Thoracic aorta (tissue), 2 donors: Measurements from ENCODE around the gene SOX6. TPM values are rescaled to one million over a fixed set of nuclear protein-coding genes. Genes with fewer than 3 reads are reported as not detected.

Experiments
- ATAC-seq: fragments of 150-250 bp; one replicate; pipeline ENCODE4 v1.8.0; 2017; ENCODE audit warnings: low read depth; ENCODE audit not compliant: insufficient number of reproducible peaks, low FRiP score
- DNase-seq: peaks from one replicate; pipeline ENCODE4 v3.0.0-alpha.2; 2020; ENCODE audit warnings: low spot score
- H3K27ac ChIP-seq, 2 donors: fragments of 200-600 bp; sonication (generic); 1 replicate in 1 of 2; 2 replicates in 1 of 2; pipeline ENCODE4 v1.5.1; 2016; ENCODE audit warnings: mild to moderate bottlenecking in 2 of 2, moderate library complexity in 2 of 2
- H3K27me3 ChIP-seq: fragments of 200-600 bp; sonication (generic); replicated peaks from 2 replicates; pipeline ENCODE4 v1.6.0; 2016; ENCODE audit warnings: mild to moderate bottlenecking; ENCODE audit not compliant: insufficient read depth
- H3K36me3 ChIP-seq: fragments of 200-600 bp; sonication (generic); one replicate; pipeline ENCODE4 v1.5.1; 2016
- H3K4me1 ChIP-seq, 2 donors: fragments of 200-600 bp; sonication (generic); 1 replicate in 1 of 2; 2 replicates in 1 of 2; pipeline versions ENCODE4 v1.5.1 to v1.6.0; 2016; ENCODE audit warnings: low read depth in 2 of 2, mild to moderate bottlenecking in 1 of 2; ENCODE audit not compliant: control insufficient read depth in 1 of 2
- H3K4me3 ChIP-seq: fragments of 200-600 bp; sonication (generic); 2 replicates; pipeline ENCODE4 v1.5.1; 2016; ENCODE audit warnings: mild to moderate bottlenecking
- H3K9me3 ChIP-seq: fragments of 200-600 bp; sonication (generic); 2 replicates; pipeline ENCODE4 v1.5.1; 2016
- CTCF ChIP-seq: fragments of 200-600 bp; sonication (generic); IDR thresholded peaks from one replicate; pipeline ENCODE4 v1.5.1; 2019; ENCODE audit warnings: antibody characterized with exemption
- total RNA-seq, 2 donors: library from RNA; depleted of rRNA; stranded (reverse); fragments of >200 nt; gene quantifications; one replicate each; pipeline versions ENCODE4 v1.1.0 to v1.2.3, GENCODE V29; 2016

Gene SOX6
- total RNA-seq: under 1 TPM; 0.27 to 0.56 TPM

GRCh38 chr11:16356057-16356760 is at the start of gene SOX6:
Gene SOX6, minus strand, starts transcription at chr11:16356546. Its CDS starts 15,298 bp downstream, at chr11:16341248.
- Histone ChIP-seq H3K27me3 (no peaks in the 10 kb centered on the region), H3K9me3 (no peaks in the 10 kb centered on the region), H3K27ac (peak within 1 kb of the TSS; percentile 12 to 46), H3K36me3 (no peaks in the 10 kb centered on the region), H3K4me3 (peak within 1 kb of the TSS; percentile 37), H3K4me1 (peaks cover 0 to 11% of the 10 kb centered on the region in 2 donors)
- DNase-seq (no peak), ATAC-seq (no peak)
- TF ChIP-seq CTCF: no peak

GRCh38 chr11:16404781-16405285 is 48.5 kb upstream of the SOX6 start:
- no peak for TF ChIP-seq CTCF
- no peak for DNase-seq
- H3K27me3 ChIP-seq: no peaks in the 10 kb centered on the region
- H3K4me3 ChIP-seq: no peak overlapping the region
- H3K9me3 ChIP-seq: no peaks in the 10 kb centered on the region
- no peak for ATAC-seq
- H3K27ac ChIP-seq: no peak overlapping the region
- H3K36me3 ChIP-seq: no peaks in the 10 kb centered on the region
- H3K4me1 ChIP-seq: no peaks in the 10 kb centered on the region

- H3K4me1 ChIP-seq: no peaks in the 10 kb centered on the region
- H3K4me3 ChIP-seq: no peak overlapping the region
- H3K27ac ChIP-seq: no peak overlapping the region
- DNase-seq: no peak
- H3K27me3 ChIP-seq: no peaks in the 10 kb centered on the region
- ATAC-seq: no peak
- no peak for TF ChIP-seq CTCF
- H3K36me3 ChIP-seq: no peaks in the 10 kb centered on the region
- H3K9me3 ChIP-seq: no peaks in the 10 kb centered on the region
Measured at GRCh38 chr11:16403851-16404250, 47.5 kb upstream of the SOX6 start.

- no peaks in the 10 kb centered on the region for H3K27me3 ChIP-seq
- no peaks in the 10 kb centered on the region for H3K9me3 ChIP-seq
- H3K36me3 ChIP-seq: no peaks in the 10 kb centered on the region
- DNase-seq (no peak), ATAC-seq (no peak)
- TF ChIP-seq CTCF: no peak
- H3K4me3 ChIP-seq: no peak overlapping the region
- H3K4me1 ChIP-seq: no peaks in the 10 kb centered on the region
- no peak overlapping the region for H3K27ac ChIP-seq
Measured at GRCh38 chr11:16403448-16403803, 47.1 kb upstream of the SOX6 start.

- H3K9me3 ChIP-seq: no peaks in the 10 kb centered on the region
- H3K27me3 ChIP-seq: no peaks in the 10 kb centered on the region
- no peak overlapping the region for H3K27ac ChIP-seq
- TF ChIP-seq CTCF: no peak
- H3K36me3 ChIP-seq: no peaks in the 10 kb centered on the region
- no peak overlapping the region for H3K4me3 ChIP-seq
- H3K4me1 ChIP-seq: no peaks in the 10 kb centered on the region
- DNase-seq (no peak), ATAC-seq (no peak)
Measured at GRCh38 chr11:16402654-16403447, 46.5 kb upstream of the SOX6 start.
